MM.1S (cell line): Measurements from ENCODE around the gene MICAL2.

Experiments
- EZH2phosphoT487 ChIP-seq: fragments of 300-600 bp; sonication (generic); IDR thresholded peaks from 2 replicates; pipeline ENCODE4 v1.6.1; 2018; ENCODE audit warnings: antibody characterized with exemption, low read length
- TF ChIP-seq, protein P1 (sequence below): fragments of 300-600 bp; sonication (generic); IDR thresholded peaks from 2 replicates; pipeline ENCODE4 v1.5.1; 2016; ENCODE audit warnings: antibody characterized with exemption, low read length, mixed read lengths

DNA sequence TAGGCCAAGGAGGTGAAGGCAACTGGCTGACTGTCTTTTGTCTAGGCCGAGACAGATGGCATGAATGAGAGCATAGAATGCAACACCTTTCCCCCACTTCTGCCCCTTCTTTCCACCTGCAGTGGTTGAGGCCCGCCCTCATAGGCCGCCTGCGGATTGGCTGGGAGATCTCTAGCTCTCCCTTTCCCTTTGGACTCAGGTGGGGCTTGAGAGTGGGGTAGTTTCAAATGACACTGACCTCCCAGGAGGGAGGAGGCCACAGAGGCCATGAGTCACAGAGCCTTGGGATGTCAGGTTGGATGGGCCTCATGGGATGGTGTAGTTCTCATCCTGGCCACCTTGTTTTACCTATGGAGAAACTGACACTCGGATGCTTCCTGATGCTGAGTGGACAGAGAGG, 9.1 kb downstream of the MICAL2 start:
- TF ChIP-seq, protein P1, sequence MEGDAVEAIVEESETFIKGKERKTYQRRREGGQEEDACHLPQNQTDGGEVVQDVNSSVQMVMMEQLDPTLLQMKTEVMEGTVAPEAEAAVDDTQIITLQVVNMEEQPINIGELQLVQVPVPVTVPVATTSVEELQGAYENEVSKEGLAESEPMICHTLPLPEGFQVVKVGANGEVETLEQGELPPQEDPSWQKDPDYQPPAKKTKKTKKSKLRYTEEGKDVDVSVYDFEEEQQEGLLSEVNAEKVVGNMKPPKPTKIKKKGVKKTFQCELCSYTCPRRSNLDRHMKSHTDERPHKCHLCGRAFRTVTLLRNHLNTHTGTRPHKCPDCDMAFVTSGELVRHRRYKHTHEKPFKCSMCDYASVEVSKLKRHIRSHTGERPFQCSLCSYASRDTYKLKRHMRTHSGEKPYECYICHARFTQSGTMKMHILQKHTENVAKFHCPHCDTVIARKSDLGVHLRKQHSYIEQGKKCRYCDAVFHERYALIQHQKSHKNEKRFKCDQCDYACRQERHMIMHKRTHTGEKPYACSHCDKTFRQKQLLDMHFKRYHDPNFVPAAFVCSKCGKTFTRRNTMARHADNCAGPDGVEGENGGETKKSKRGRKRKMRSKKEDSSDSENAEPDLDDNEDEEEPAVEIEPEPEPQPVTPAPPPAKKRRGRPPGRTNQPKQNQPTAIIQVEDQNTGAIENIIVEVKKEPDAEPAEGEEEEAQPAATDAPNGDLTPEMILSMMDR, result no peak
- no peak for TF ChIP-seq EZH2phosphoT487
